ENCODE results near the gene AFG1L. TPM values are rescaled to one million over a fixed set of nuclear protein-coding genes. Genes with fewer than 3 reads are reported as not detected.
A peak's percentile ranks its signal among the peaks of the same experiment; 100 is the strongest.

The AFG1L gene
- total and polyA plus RNA-seq, 8 donors = 0.45 to 18.5 (median 2.9) TPM; not detected in 1

DNA sequence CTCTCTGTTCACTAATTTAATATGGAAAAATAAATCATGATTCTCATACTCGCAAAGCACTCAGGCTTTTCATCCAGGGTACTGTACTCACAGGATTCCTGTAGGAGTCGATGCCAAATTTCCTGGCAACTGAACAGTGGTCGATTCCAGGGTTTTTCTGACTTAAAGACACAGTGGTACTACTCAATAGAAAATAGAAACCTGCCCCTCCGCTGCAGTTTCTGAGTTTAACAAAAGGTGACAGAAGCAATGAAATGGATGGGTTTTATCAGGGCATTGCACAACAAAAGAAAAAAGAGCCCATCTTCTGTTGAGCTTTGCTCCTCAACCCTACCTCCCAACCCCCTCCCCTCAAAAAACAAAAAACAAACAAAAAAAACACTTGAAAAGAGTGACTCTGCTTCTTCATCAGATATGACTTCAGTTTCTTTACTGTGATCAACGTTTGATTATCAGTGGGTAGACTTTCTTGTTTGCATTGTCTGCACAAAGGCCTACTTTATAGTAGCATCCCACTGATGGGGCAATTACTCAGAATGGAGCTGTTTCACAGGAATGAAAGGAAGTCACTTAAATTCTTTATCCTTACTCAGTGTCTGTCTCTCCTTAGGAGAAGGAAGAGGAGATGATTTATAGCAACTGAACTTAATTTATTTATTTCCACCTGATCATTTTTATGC, 169.7 kb downstream of the AFG1L start:
- no peak for DNase-seq
- peaks cover 0 to 27% (median 19%) of the 10 kb centered on the region in 4 donors for H3K4me1 ChIP-seq
- H3K27me3 ChIP-seq = no peaks in the 10 kb centered on the region
- 49 to 56% (median 53%) methylated on average over 5 of the region's 5 CpGs for WGBS, 5 donors
- peak overlapping the region in 1 of 5 donors; percentile 45 for H3K27ac ChIP-seq
- intact Hi-C loops (cut with DNase I; ENCODE audit: low total_unique reads) = no loop called here
- no peaks in the 10 kb centered on the region for H3K36me3 ChIP-seq
- TF ChIP-seq, protein P1, sequence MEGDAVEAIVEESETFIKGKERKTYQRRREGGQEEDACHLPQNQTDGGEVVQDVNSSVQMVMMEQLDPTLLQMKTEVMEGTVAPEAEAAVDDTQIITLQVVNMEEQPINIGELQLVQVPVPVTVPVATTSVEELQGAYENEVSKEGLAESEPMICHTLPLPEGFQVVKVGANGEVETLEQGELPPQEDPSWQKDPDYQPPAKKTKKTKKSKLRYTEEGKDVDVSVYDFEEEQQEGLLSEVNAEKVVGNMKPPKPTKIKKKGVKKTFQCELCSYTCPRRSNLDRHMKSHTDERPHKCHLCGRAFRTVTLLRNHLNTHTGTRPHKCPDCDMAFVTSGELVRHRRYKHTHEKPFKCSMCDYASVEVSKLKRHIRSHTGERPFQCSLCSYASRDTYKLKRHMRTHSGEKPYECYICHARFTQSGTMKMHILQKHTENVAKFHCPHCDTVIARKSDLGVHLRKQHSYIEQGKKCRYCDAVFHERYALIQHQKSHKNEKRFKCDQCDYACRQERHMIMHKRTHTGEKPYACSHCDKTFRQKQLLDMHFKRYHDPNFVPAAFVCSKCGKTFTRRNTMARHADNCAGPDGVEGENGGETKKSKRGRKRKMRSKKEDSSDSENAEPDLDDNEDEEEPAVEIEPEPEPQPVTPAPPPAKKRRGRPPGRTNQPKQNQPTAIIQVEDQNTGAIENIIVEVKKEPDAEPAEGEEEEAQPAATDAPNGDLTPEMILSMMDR (IDR thresholded peaks at IDR 0.05) = no peak
- TF ChIP-seq POLR2AphosphoS5 (IDR thresholded peaks at IDR 0.05) (no peak), POLR2A (IDR thresholded peaks at IDR 0.05) (no peak), EP300 (IDR thresholded peaks at IDR 0.05) (no peak)
- no peak overlapping the region for H3K4me3 ChIP-seq
- H3K9me3 ChIP-seq = no peaks in the 10 kb centered on the region

DNA sequence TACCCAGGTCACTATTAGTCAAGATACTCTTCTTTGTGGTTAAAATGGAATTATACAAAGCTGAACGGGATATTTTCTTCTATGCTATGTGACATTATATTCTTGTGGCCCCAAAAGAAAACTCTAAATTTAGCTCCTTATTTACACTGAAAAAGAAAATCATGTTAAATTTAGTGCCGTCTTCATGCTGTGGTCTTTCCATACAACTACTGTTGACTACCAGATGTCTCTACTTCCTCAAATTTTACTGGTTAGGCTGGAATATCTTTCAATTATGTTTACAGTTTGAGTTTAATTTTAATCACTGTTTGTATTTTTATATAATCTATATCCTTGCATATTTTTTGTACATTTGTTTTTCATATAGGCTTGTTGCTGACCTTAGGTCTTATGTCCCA, 170.2 kb downstream of the AFG1L start:
- intact Hi-C loops (cut with DNase I; ENCODE audit: low total_unique reads) = no loop called here
- TF ChIP-seq EP300 (IDR thresholded peaks at IDR 0.05) = no peak
- no peak for TF ChIP-seq POLR2AphosphoS5 (IDR thresholded peaks at IDR 0.05)
- TF ChIP-seq POLR2A (IDR thresholded peaks at IDR 0.05) = no peak
- TF ChIP-seq, protein P1 (IDR thresholded peaks at IDR 0.05) = no peak
- no peaks in the 10 kb centered on the region for H3K9me3 ChIP-seq
- no peak for DNase-seq
- H3K36me3 ChIP-seq = no peaks in the 10 kb centered on the region
- H3K27me3 ChIP-seq = no peaks in the 10 kb centered on the region
- no peak overlapping the region for H3K27ac ChIP-seq
- 82 to 95% (median 86%) methylated on average over 2 of the region's 2 CpGs for WGBS, 5 donors
- H3K4me1 ChIP-seq = peaks cover 0 to 27% (median 19%) of the 10 kb centered on the region in 4 donors
- no peak overlapping the region for H3K4me3 ChIP-seq

DNA sequence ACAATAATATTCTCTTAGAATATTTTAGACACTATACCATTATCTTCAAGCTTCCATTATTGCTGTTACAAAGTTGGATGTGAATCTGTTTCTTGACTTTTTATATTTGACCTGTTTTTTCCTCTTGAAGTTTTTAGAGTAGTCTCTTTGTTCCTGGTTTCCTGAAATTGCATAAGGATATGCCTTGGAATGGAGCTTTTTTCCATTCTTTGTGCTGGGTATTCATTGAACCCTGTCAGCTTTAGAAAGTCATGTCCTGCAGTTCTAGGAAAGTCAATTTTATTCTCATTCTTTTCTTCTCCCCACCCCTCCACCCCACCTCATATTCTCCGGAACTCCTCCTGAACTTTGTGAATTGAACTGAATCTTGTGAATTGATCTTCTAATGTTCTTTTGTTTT, 173.5 kb downstream of the AFG1L start:
- no peak for TF ChIP-seq POLR2AphosphoS5 (IDR thresholded peaks at IDR 0.05)
- no peak for TF ChIP-seq POLR2A (IDR thresholded peaks at IDR 0.05)
- TF ChIP-seq EP300 (IDR thresholded peaks at IDR 0.05) = no peak
- TF ChIP-seq, protein P1 (IDR thresholded peaks at IDR 0.05) = no peak
- intact Hi-C loops (cut with DNase I; ENCODE audit: low total_unique reads) = no loop called here
- Histone ChIP-seq H3K27me3 (no peaks in the 10 kb centered on the region), H3K4me1 (peaks cover 0 to 12% (median 8%) of the 10 kb centered on the region in 4 donors), H3K4me3 (no peak overlapping the region), H3K36me3 (no peaks in the 10 kb centered on the region), H3K27ac (no peak overlapping the region), H3K9me3 (no peaks in the 10 kb centered on the region)
- no peak for DNase-seq
- 88 to 100% (median 95%) methylated on average over 1 of the region's 1 CpG for WGBS, 5 donors

DNA sequence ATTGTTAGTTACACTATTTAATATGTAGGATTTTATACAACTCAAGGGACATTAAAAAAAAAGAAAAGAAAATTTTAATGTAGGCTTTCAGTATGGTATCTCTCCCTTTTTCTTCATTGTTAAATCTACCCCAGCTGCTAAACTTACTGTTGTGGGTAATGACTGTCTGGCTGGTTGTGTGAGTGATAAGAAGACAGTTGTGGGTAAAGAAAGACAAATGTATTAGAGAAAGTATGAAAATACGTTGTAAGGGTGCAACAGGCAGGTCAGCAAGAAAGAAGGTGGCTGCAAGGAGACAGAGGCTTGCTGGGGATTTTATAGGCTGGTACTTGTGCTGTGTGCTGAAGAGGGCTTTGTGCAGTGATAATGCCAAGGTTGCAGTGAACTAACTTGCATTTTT, 174.5 kb downstream of the AFG1L start:
- 64 to 92% (median 67%) methylated on average over 1 of the region's 1 CpG for WGBS, 5 donors
- no peak for DNase-seq
- Histone ChIP-seq H3K4me1 (peaks cover 0 to 2% (median 1%) of the 10 kb centered on the region in 4 donors), H3K9me3 (no peaks in the 10 kb centered on the region), H3K4me3 (no peak overlapping the region), H3K36me3 (no peaks in the 10 kb centered on the region), H3K27ac (no peak overlapping the region), H3K27me3 (no peaks in the 10 kb centered on the region)
- intact Hi-C loops (cut with DNase I; ENCODE audit: low total_unique reads) = no loop called here
- no peak for TF ChIP-seq POLR2A (IDR thresholded peaks at IDR 0.05)
- TF ChIP-seq, protein P1 (IDR thresholded peaks at IDR 0.05) = no peak
- no peak for TF ChIP-seq POLR2AphosphoS5 (IDR thresholded peaks at IDR 0.05)
- no peak for TF ChIP-seq EP300 (IDR thresholded peaks at IDR 0.05)

Measured in stomach (tissue), 9 donors.